ENCODE data around the gene FBXW7.

FBXW7 gene

GRCh38 chr4:152454398-152455011, 81.4 kb downstream of the FBXW7 start:
- H3K27ac ChIP-seq: no peak overlapping the region
- TF ChIP-seq CTCF (conservative IDR thresholded peaks at IDR 0.05): peak; percentile 78
- no peak for TF ChIP-seq ZFX (IDR thresholded peaks at IDR 0.05)

GRCh38 chr4:152451496-152451895, 84.4 kb downstream of the FBXW7 start:
- no peak for TF ChIP-seq CTCF (conservative IDR thresholded peaks at IDR 0.05)
- no peak for TF ChIP-seq ZFX (IDR thresholded peaks at IDR 0.05)
- no peak overlapping the region for H3K27ac ChIP-seq

- H3K27ac ChIP-seq: no peak overlapping the region
- no peak for TF ChIP-seq CTCF (conservative IDR thresholded peaks at IDR 0.05)
- no peak for TF ChIP-seq ZFX (IDR thresholded peaks at IDR 0.05)
Measured at GRCh38 chr4:152448854-152449253, 87.0 kb downstream of the FBXW7 start.

- TF ChIP-seq CTCF (conservative IDR thresholded peaks at IDR 0.05) (no peak), ZFX (IDR thresholded peaks at IDR 0.05) (no peak)
- H3K27ac ChIP-seq: no peak overlapping the region
Measured at GRCh38 chr4:152448038-152448707, 87.7 kb downstream of the FBXW7 start.

GRCh38 chr4:152443859-152444258, 92.0 kb downstream of the FBXW7 start:
- TF ChIP-seq ZFX (IDR thresholded peaks at IDR 0.05) (no peak), CTCF (conservative IDR thresholded peaks at IDR 0.05) (no peak)
- no peak overlapping the region for H3K27ac ChIP-seq

GRCh38 chr4:152437561-152437960, 98.3 kb downstream of the FBXW7 start:
- no peak overlapping the region for H3K27ac ChIP-seq
- TF ChIP-seq CTCF (conservative IDR thresholded peaks at IDR 0.05) (no peak), ZFX (IDR thresholded peaks at IDR 0.05) (no peak)

GRCh38 chr4:152436384-152436783, 99.5 kb downstream of the FBXW7 start:
- H3K27ac ChIP-seq: no peak overlapping the region
- TF ChIP-seq CTCF (conservative IDR thresholded peaks at IDR 0.05) (peak; percentile 23), ZFX (IDR thresholded peaks at IDR 0.05) (no peak)

All from C4-2B (cell line).